Measurements from ENCODE around the gene SPATA2. TPM values are rescaled to one million over a fixed set of nuclear protein-coding genes. Genes with fewer than 3 reads are reported as not detected.
A peak's percentile ranks its signal among the peaks of the same experiment; 100 is the strongest.

SPATA2 gene
- total and polyA plus RNA-seq, 2 of the 13 experiments (the other 11 are each of a cell fraction or from before 2014, with no cell fraction given): 3.2 to 8.7 TPM

DNA sequence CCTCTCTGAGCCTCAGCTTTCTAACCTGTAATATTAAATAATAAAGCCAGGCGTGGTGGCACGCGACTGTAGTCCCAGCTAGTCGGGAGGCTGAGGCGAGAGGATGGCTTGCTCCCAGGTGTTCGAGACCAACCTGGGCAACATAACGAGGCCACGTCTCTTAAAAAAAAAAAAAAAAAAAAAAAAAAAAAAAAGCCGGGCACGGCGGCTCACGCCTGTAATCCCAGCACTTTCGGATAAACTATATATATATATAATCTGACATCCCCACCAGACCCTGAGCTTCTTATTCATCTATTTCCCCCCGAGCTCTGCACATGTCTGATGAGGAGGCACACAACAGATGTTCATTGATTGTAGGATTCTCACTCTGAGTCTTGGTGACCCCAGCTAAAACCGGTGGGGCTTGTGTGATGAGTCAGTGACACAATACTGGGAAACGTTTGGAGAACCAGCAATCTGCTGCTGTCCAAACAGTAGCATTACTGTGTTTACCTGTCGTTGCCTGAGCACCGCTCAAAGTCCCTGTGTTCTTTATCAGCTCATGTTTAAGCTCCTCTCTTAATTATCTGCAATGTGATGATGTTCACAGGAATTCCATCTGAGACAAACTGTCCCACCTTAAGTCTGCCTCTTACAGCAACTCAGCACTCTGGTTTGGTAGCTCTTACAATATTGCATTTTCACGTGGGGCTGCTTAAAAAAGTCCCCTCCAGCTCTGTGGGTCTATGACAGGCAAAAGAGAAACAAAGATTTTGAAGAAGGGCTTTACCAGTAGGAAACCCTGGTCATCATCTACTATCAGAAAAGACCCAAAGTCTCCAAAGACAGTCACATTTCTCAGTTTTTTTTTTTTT, 1.0 kb upstream of the SPATA2 start (continued):
- TF ChIP-seq, protein P1, sequence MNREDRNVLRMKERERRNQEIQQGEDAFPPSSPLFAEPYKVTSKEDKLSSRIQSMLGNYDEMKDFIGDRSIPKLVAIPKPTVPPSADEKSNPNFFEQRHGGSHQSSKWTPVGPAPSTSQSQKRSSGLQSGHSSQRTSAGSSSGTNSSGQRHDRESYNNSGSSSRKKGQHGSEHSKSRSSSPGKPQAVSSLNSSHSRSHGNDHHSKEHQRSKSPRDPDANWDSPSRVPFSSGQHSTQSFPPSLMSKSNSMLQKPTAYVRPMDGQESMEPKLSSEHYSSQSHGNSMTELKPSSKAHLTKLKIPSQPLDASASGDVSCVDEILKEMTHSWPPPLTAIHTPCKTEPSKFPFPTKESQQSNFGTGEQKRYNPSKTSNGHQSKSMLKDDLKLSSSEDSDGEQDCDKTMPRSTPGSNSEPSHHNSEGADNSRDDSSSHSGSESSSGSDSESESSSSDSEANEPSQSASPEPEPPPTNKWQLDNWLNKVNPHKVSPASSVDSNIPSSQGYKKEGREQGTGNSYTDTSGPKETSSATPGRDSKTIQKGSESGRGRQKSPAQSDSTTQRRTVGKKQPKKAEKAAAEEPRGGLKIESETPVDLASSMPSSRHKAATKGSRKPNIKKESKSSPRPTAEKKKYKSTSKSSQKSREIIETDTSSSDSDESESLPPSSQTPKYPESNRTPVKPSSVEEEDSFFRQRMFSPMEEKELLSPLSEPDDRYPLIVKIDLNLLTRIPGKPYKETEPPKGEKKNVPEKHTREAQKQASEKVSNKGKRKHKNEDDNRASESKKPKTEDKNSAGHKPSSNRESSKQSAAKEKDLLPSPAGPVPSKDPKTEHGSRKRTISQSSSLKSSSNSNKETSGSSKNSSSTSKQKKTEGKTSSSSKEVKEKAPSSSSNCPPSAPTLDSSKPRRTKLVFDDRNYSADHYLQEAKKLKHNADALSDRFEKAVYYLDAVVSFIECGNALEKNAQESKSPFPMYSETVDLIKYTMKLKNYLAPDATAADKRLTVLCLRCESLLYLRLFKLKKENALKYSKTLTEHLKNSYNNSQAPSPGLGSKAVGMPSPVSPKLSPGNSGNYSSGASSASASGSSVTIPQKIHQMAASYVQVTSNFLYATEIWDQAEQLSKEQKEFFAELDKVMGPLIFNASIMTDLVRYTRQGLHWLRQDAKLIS (CRISPR knock-in tag; IDR thresholded peaks at IDR 0.05): no peak; the same call in 1 of the 2 replicates
- TF ChIP-seq MBNL3 (CRISPR knock-in tag; conservative IDR thresholded peaks at IDR 0.05) (no peak), NCOA2 (CRISPR knock-in tag; IDR thresholded peaks at IDR 0.05) (peak; percentile 94), ZSCAN21 (CRISPR knock-in tag; IDR thresholded peaks at IDR 0.05; ENCODE audit: borderline replicate concordance) (peak; percentile 93; the same call in 1 of the 2 replicates), JDP2 (CRISPR knock-in tag; IDR thresholded peaks at IDR 0.05; ENCODE audit: borderline replicate concordance) (no peak; the same call in 1 of the 2 replicates), ATM (IDR thresholded peaks at IDR 0.05; ENCODE audit: borderline replicate concordance) (no peak), ATRX (CRISPR knock-in tag; IDR thresholded peaks at IDR 0.05; ENCODE audit: borderline replicate concordance) (no peak), MTF2 (CRISPR knock-in tag; IDR thresholded peaks at IDR 0.05; ENCODE audit: borderline replicate concordance) (no peak), ZNF883 (CRISPR knock-in tag; IDR thresholded peaks at IDR 0.05; ENCODE audit: not compliant biosample characterization) (peak; percentile 47), ZNF430 (CRISPR knock-in tag; IDR thresholded peaks at IDR 0.05) (peak; percentile 96), PCBP2 (optimal IDR thresholded peaks at IDR 0.05; ENCODE audit: low read depth, low read length, poor library complexity, severe bottlenecking) (no peak), ZNF101 (CRISPR knock-in tag; IDR thresholded peaks at IDR 0.05; ENCODE audit: borderline replicate concordance, low read depth) (no peak), MIXL1 (CRISPR knock-in tag; IDR thresholded peaks at IDR 0.05) (peak; percentile 100), ZNF292 (CRISPR knock-in tag; IDR thresholded peaks at IDR 0.05; ENCODE audit: borderline replicate concordance, low read depth) (peak; percentile 73; the same call in 1 of the 2 replicates)
- TF ChIP-seq, protein P2, sequence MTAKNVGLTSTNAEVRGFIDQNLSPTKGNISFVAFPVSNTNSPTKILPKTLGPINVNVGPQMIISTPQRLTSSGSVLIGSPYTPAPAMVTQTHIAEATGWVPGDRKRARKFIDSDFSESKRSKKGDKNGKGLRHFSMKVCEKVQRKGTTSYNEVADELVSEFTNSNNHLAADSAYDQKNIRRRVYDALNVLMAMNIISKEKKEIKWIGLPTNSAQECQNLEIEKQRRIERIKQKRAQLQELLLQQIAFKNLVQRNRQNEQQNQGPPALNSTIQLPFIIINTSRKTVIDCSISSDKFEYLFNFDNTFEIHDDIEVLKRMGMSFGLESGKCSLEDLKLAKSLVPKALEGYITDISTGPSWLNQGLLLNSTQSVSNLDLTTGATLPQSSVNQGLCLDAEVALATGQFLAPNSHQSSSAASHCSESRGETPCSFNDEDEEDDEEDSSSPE (CRISPR knock-in tag; IDR thresholded peaks at IDR 0.05): peak; percentile 46; the same call in 1 of the 2 replicates
- TF ChIP-seq, protein P3, sequence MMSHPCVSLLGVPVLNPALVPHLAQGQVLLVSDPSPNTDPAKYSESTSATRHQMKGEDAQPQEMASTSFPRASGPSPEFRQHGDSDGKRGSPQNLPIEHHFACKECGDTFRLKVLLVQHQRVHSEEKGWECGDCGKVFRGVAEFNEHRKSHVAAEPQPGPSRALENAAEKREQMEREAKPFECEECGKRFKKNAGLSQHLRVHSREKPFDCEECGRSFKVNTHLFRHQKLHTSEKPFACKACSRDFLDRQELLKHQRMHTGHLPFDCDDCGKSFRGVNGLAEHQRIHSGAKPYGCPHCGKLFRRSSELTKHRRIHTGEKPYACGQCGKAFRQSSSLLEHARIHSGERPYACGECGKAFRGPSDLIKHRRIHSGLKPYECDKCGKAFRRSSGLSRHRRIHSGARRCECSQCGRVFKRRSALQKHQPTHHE (CRISPR knock-in tag; IDR thresholded peaks at IDR 0.05; ENCODE audit: borderline replicate concordance): 0 out of 2 replicates have a peak, but pooled peaks have one; percentile 26
- TF ChIP-seq, protein P4, sequence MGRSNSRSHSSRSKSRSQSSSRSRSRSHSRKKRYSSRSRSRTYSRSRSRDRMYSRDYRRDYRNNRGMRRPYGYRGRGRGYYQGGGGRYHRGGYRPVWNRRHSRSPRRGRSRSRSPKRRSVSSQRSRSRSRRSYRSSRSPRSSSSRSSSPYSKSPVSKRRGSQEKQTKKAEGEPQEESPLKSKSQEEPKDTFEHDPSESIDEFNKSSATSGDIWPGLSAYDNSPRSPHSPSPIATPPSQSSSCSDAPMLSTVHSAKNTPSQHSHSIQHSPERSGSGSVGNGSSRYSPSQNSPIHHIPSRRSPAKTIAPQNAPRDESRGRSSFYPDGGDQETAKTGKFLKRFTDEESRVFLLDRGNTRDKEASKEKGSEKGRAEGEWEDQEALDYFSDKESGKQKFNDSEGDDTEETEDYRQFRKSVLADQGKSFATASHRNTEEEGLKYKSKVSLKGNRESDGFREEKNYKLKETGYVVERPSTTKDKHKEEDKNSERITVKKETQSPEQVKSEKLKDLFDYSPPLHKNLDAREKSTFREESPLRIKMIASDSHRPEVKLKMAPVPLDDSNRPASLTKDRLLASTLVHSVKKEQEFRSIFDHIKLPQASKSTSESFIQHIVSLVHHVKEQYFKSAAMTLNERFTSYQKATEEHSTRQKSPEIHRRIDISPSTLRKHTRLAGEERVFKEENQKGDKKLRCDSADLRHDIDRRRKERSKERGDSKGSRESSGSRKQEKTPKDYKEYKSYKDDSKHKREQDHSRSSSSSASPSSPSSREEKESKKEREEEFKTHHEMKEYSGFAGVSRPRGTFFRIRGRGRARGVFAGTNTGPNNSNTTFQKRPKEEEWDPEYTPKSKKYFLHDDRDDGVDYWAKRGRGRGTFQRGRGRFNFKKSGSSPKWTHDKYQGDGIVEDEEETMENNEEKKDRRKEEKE (IDR thresholded peaks at IDR 0.05): no peak

Measured in HepG2 (cell line).